Suprapubic skin (tissue), 4 donors: ENCODE results near the gene ISY1.
"Not testable (repeated sequence)": the region's sequence is repeated elsewhere in the genome, so short reads cannot be mapped to it uniquely, and the experiment has no call there.

Experiments
- EP300 ChIP-seq: sonication (generic); formaldehyde crosslinking; IDR thresholded peaks from one replicate; pipeline ENCODE4 v1.6.1; 2017; ENCODE audit warnings: antibody characterized with exemption
- POLR2A ChIP-seq, 2 donors: fragments of 450-650 bp; IDR thresholded peaks; one replicate each; pipeline ENCODE4 v1.6.1; 2017; ENCODE audit warnings: antibody characterized with exemption in 2 of 2, mild to moderate bottlenecking in 2 of 2, moderate library complexity in 2 of 2
- POLR2AphosphoS5 ChIP-seq, 3 donors: sonication (generic); formaldehyde crosslinking; IDR thresholded peaks; one replicate each; pipeline ENCODE4 v1.6.1; 2017; ENCODE audit warnings: antibody characterized with exemption in 3 of 3
- TF ChIP-seq, protein P1 (sequence below), 2 donors: fragments of 200-600 bp in 1 of 2; fragments of 450-650 bp in 1 of 2; sonication (generic) in 1 of 2; IDR thresholded peaks; one replicate each; pipeline ENCODE4 v1.5.1; 2016 to 2019; ENCODE audit warnings: antibody characterized with exemption in 2 of 2, mild to moderate bottlenecking in 1 of 2, moderate library complexity in 1 of 2

DNA sequence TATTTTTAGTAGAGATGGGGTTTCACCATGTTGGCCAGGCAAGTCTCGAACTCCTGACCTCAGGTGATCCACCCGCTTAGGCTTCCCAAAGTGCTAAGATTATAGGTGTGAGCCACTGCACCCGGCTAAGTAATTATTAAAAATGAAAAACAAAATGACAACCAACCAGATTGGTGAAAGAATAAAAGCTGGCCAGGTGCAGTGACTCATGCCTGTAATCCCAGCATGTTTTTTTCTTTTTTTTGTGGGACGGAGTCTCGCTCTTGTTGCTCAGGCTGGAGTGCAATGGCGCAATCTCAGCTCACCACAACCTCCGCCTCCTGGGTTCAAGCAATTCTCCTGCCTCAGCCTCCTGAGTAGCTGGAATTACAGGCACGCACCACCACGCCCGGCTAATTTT, 24.6 kb downstream of the ISY1 start:
- TF ChIP-seq, protein P1, sequence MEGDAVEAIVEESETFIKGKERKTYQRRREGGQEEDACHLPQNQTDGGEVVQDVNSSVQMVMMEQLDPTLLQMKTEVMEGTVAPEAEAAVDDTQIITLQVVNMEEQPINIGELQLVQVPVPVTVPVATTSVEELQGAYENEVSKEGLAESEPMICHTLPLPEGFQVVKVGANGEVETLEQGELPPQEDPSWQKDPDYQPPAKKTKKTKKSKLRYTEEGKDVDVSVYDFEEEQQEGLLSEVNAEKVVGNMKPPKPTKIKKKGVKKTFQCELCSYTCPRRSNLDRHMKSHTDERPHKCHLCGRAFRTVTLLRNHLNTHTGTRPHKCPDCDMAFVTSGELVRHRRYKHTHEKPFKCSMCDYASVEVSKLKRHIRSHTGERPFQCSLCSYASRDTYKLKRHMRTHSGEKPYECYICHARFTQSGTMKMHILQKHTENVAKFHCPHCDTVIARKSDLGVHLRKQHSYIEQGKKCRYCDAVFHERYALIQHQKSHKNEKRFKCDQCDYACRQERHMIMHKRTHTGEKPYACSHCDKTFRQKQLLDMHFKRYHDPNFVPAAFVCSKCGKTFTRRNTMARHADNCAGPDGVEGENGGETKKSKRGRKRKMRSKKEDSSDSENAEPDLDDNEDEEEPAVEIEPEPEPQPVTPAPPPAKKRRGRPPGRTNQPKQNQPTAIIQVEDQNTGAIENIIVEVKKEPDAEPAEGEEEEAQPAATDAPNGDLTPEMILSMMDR (IDR thresholded peaks at IDR 0.05): not testable (repeated sequence)
- not testable (repeated sequence) for TF ChIP-seq POLR2AphosphoS5 (IDR thresholded peaks at IDR 0.05); POLR2A (IDR thresholded peaks at IDR 0.05); EP300
